ENCODE data around the gene SCIN. TPM values are rescaled to one million over a fixed set of nuclear protein-coding genes. Genes with fewer than 3 reads are reported as not detected.

Gene SCIN
- total and polyA plus RNA-seq, 2 of the 8 experiments (the other 6 are each of a cell fraction or from before 2014, with no cell fraction given): 0.47 to 1.9 TPM

DNA sequence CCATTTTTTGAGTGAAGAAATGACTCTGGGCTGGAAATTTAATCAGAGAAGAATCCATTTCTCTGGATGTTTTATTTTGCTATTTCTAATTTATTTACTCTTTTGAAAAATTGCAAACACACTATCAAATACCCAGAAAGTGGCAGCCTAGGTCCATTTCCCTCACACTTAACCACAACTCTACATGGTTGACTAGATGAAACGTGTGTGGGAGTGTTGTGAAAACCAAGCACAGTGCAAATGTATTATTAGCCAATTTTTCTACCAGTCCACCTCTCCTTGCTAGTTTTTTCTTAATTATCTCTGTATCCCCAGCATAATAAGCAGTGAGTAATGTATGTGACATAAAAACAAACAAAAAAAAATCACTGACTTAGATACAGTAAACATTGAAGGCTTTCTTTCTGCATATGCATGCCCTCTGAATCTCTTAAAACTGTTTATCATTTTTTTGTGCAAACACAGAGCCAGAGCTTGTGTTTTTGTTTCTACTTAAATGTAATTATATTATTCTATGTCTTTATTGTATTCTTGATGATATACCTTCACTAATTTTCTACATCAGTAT lies 30.9 kb downstream of the SCIN start:
- Histone ChIP-seq H3K79me2 (ENCODE audit: control insufficient read depth in 1 of 2, insufficient read depth in 2 of 2, low read length in 2 of 2) (no peaks in the 10 kb centered on the region), H3K56ac (replicated peaks; ENCODE audit: insufficient read length, low read depth, low read length) (no peak overlapping the region), H2BK12ac (ENCODE audit: low read depth, low read length) (no peak overlapping the region), H3K27me3 (replicated peaks in 1 of 4; ENCODE audit: control insufficient read depth in 3 of 4, extremely low read depth in 1 of 4, insufficient read depth in 3 of 4, low read length in 3 of 4) (no peaks in the 10 kb centered on the region), H4K91ac (replicated peaks; ENCODE audit: insufficient read length, low read length) (no peak overlapping the region), H3K79me1 (ENCODE audit: low read depth, low read length) (no peaks in the 10 kb centered on the region), H3K36me3 (ENCODE audit: control insufficient read depth in 2 of 4, insufficient read depth in 4 of 4, low read length in 3 of 4) (no peaks in the 10 kb centered on the region), H3K4me3 (ENCODE audit: extremely low read depth in 1 of 4, insufficient read depth in 2 of 4, low read depth in 3 of 4, low read length in 4 of 4) (no peak overlapping the region), H4K8ac (ENCODE audit: extremely low read depth, insufficient read depth, low read length) (no peak overlapping the region), H2BK20ac (ENCODE audit: low read length) (no peak overlapping the region), H3K4ac (replicated peaks; ENCODE audit: insufficient read length, low read depth, low read length) (no peak overlapping the region), H2BK5ac (ENCODE audit: low read depth, low read length) (no peak overlapping the region), H2BK15ac (ENCODE audit: low read length) (no peak overlapping the region), H2BK120ac (replicated peaks; ENCODE audit: low read depth, low read length) (no peak overlapping the region), H3K9ac (replicated peaks in 1 of 4; ENCODE audit: extremely low read depth in 1 of 4, low read depth in 3 of 4, low read length in 3 of 4) (no peak overlapping the region), H3K9me3 (ENCODE audit: insufficient read depth in 2 of 2, low read depth in 1 of 2, low read length in 1 of 2) (0 out of 4 replicates have a peak, but pooled peaks cover 0 to 5% of the 10 kb centered on the region in 2 experiments), H3K4me1 (replicated peaks in 1 of 4; ENCODE audit: control insufficient read depth in 3 of 4, insufficient read depth in 4 of 4, low read length in 3 of 4) (no peaks in the 10 kb centered on the region), H3K4me2 (ENCODE audit: insufficient read depth in 1 of 2, low read depth in 2 of 2, low read length in 2 of 2) (no peak overlapping the region), H3K27ac (ENCODE audit: low read depth, low read length) (no peak overlapping the region), H4K5ac (ENCODE audit: insufficient read length, low read depth, low read length) (no peak overlapping the region), H4K20me1 (replicated peaks in 1 of 2; ENCODE audit: control insufficient read depth in 1 of 2, insufficient read depth in 2 of 2, low read length in 2 of 2) (no peaks in the 10 kb centered on the region), H2AFZ (ENCODE audit: low read length) (no peak overlapping the region), H3K23me2 (ENCODE audit: low read depth, low read length) (no peaks in the 10 kb centered on the region), H3K14ac (ENCODE audit: insufficient read length) (no peak overlapping the region), H3K23ac (ENCODE audit: insufficient read length) (no peak overlapping the region), H2AK5ac (ENCODE audit: low read depth, low read length) (no peak overlapping the region), H3K18ac (ENCODE audit: extremely low read depth, low read length) (no peak overlapping the region)
- ChIA-PET POLR2A (ENCODE audit: partially characterized antibody) (no interaction called here), CTCF (ENCODE audit: partially characterized antibody) (interaction anchor here (1.2 kb wide), 1 partner anchor 17 kb away, joined by 3 read pairs; no protein-coding TSS in a partner anchor)
- WGBS, 2 experiments (ENCODE audit: extremely low coverage in 1 of 2, insufficient coverage in 1 of 2, insufficient read length in 1 of 2, insufficient replicate concordance in 2 of 2, low coverage in 1 of 2, low lambda C conversion rate in 2 of 2, missing lambda C conversion rate in 1 of 2): 83% methylated on average over 1 of the region's 1 CpG; no CpG with 5 or more reads in 1 of the 2 experiments
- DNase-seq (ENCODE audit: low read depth in 1 of 2, low spot score in 2 of 2) (no peak), FAIRE-seq (no peak)
- TF ChIP-seq KDM1A (IDR thresholded peaks at IDR 0.05; ENCODE audit: borderline replicate concordance, low read length) (no peak), KDM5A (IDR thresholded peaks at IDR 0.05; ENCODE audit: low read length) (no peak), CREB1 (IDR thresholded peaks at IDR 0.05) (no peak), SP1 (IDR thresholded peaks at IDR 0.05; ENCODE audit: low read depth, low read length) (no peak), ZNF274 (IDR thresholded peaks at IDR 0.05; ENCODE audit: borderline replicate concordance, extremely low read depth, low read length) (no peak)
